IMR-90 (cell line): ENCODE measurements around the gene SLC39A11.

Source experiments
- POLR2A ChIP-seq: IDR thresholded peaks from 2 replicates; pipeline ENCODE4 v1.6.1; 2012; ENCODE audit warnings: mild to moderate bottlenecking, low read depth, low read length
- TF ChIP-seq, protein P1 (sequence below): conservative IDR thresholded peaks from 2 replicates; pipeline ENCODE4 v1.5.1; 2012; ENCODE audit warnings: mild to moderate bottlenecking, low read depth, low read length, improper control_type of control experiment

- TF ChIP-seq, protein P1, sequence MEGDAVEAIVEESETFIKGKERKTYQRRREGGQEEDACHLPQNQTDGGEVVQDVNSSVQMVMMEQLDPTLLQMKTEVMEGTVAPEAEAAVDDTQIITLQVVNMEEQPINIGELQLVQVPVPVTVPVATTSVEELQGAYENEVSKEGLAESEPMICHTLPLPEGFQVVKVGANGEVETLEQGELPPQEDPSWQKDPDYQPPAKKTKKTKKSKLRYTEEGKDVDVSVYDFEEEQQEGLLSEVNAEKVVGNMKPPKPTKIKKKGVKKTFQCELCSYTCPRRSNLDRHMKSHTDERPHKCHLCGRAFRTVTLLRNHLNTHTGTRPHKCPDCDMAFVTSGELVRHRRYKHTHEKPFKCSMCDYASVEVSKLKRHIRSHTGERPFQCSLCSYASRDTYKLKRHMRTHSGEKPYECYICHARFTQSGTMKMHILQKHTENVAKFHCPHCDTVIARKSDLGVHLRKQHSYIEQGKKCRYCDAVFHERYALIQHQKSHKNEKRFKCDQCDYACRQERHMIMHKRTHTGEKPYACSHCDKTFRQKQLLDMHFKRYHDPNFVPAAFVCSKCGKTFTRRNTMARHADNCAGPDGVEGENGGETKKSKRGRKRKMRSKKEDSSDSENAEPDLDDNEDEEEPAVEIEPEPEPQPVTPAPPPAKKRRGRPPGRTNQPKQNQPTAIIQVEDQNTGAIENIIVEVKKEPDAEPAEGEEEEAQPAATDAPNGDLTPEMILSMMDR: no peak
- TF ChIP-seq POLR2A: no peak
These were observed 30.6 kb upstream of the SLC39A11 start for GRCh38 chr17:73122953-73123605.
